Central memory CD4-positive, alpha-beta T cell (primary cell): ENCODE data around the gene RGS3.

ENCODE experiments used
- DNase-seq: peaks from one replicate; pipeline ENCODE4 v3.0.0; 2022

Gene RGS3

GRCh38 chr9:113514061-113514460 lies 50.5 kb downstream of the RGS3 start:
- DNase-seq = no peak

- DNase-seq = no peak
These were observed 51.2 kb downstream of the RGS3 start for GRCh38 chr9:113514748-113515147.

- DNase-seq = no peak
These were observed 52.3 kb downstream of the RGS3 start for GRCh38 chr9:113515862-113516261.

GRCh38 chr9:113516840-113517577 lies 53.5 kb downstream of the RGS3 start:
- DNase-seq = peak; percentile 61

- no peak for DNase-seq
These were observed 56.0 kb downstream of the RGS3 start for GRCh38 chr9:113519426-113520108.

GRCh38 chr9:113520109-113520642 lies 56.6 kb downstream of the RGS3 start:
- peak; percentile 68 for DNase-seq

GRCh38 chr9:113521693-113522255 lies 58.2 kb downstream of the RGS3 start:
- no peak for DNase-seq

GRCh38 chr9:113522419-113522818 lies 58.9 kb downstream of the RGS3 start:
- DNase-seq = no peak

GRCh38 chr9:113522858-113523257 lies 59.3 kb downstream of the RGS3 start:
- no peak for DNase-seq

- peak; percentile 26 for DNase-seq
These were observed 60.1 kb downstream of the RGS3 start for GRCh38 chr9:113523421-113524141.

GRCh38 chr9:113524468-113524867 lies 60.9 kb downstream of the RGS3 start:
- DNase-seq = no peak

GRCh38 chr9:113525205-113525604 lies 61.7 kb downstream of the RGS3 start:
- no peak for DNase-seq

GRCh38 chr9:113525831-113526230 lies 62.3 kb downstream of the RGS3 start:
- DNase-seq = no peak

- DNase-seq = no peak
These were observed 62.8 kb downstream of the RGS3 start for GRCh38 chr9:113526231-113526746.

GRCh38 chr9:113526841-113527240 lies 63.3 kb downstream of the RGS3 start:
- no peak for DNase-seq

GRCh38 chr9:113528088-113528487 lies 64.6 kb downstream of the RGS3 start:
- no peak for DNase-seq

GRCh38 chr9:113528811-113529210 lies 65.3 kb downstream of the RGS3 start:
- no peak for DNase-seq

- DNase-seq = no peak
These were observed 65.9 kb downstream of the RGS3 start for GRCh38 chr9:113529336-113530009.

GRCh38 chr9:113530022-113530635 lies 66.6 kb downstream of the RGS3 start:
- DNase-seq = no peak

GRCh38 chr9:113530942-113531341 lies 67.4 kb downstream of the RGS3 start:
- DNase-seq = no peak

- no peak for DNase-seq
These were observed 68.6 kb downstream of the RGS3 start for GRCh38 chr9:113531919-113532808.
